Neural cell (in vitro differentiated cells): ENCODE measurements around the gene SBNO1.

ENCODE experiments used
- EZH2 ChIP-seq: fragments of 200-600, 300-800 bp; shearing (Covaris generic), sonication (generic); IDR thresholded peaks from 2 replicates; pipeline ENCODE4 v1.6.1; 2014; ENCODE audit warnings: antibody characterized with exemption, low read length, borderline replicate concordance, mild to moderate bottlenecking; ENCODE audit not compliant: insufficient read depth, poor library complexity, severe bottlenecking
- POLR2AphosphoS5 ChIP-seq: IDR thresholded peaks from 2 replicates; pipeline ENCODE4 v1.6.1; 2012

DNA sequence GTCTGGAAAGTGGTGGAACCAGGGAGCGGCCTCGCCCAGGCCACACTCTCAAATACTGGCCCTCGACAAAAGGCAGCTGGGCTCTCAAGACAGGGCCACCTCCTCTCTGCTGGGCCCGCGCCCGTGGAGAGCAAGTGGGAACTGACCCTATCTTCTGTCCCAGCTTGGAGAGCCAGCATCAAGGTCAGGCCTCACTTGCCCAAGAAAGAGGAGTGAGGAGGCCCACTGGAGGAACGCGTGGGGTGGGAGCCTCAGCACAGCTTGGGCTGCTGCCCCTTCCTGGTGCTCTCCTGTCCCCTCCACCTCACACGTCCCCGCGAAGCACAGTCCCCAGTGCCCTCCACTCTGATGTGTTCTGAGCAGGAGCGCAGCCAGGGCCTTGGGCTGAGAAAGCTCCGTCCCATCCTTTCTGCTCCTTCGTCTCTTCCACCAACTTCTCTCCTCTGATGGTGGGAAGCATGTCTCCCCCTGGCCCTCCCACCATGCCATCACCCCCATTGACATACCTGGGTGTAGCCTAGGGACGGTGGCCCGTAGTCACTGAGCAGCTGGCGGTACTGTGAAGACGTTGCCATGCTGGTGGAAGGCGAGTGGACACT lies 97.9 kb downstream of the SBNO1 start:
- TF ChIP-seq EZH2 (no peak), POLR2AphosphoS5 (no peak)
